ENCODE data around the gene CEMIP. TPM values are rescaled to one million over a fixed set of nuclear protein-coding genes. Genes with fewer than 3 reads are reported as not detected.

The CEMIP gene
- total and polyA plus RNA-seq, 2 of the 13 experiments (the other 11 are each of a cell fraction or from before 2014, with no cell fraction given), result 4.3 to 28.5 TPM

GRCh38 chr15:80989518-80990478 is 210.6 kb downstream of the CEMIP start, which contains the start of gene MESD (continued):
- TF ChIP-seq ISX (CRISPR knock-in tag; conservative IDR thresholded peaks at IDR 0.05), result no peak
- no peak for TF ChIP-seq ZNF577 (CRISPR knock-in tag; IDR thresholded peaks at IDR 0.05; ENCODE audit: borderline replicate concordance, low read depth)
- no peak for TF ChIP-seq RFX5 (IDR thresholded peaks at IDR 0.05; ENCODE audit: low read depth, low read length)
- TF ChIP-seq RBM22 (optimal IDR thresholded peaks at IDR 0.05; ENCODE audit: low read length), result no peak
- TF ChIP-seq TGIF2 (CRISPR knock-in tag; IDR thresholded peaks at IDR 0.05), result 0 out of 2 replicates have a peak, but pooled peaks have one; percentile 45
- no peak for TF ChIP-seq FOXJ3 (CRISPR knock-in tag; IDR thresholded peaks at IDR 0.05; ENCODE audit: borderline replicate concordance)
- TF ChIP-seq ZHX2 (IDR thresholded peaks at IDR 0.05; ENCODE audit: low read depth), result no peak
- 0 out of 2 replicates have a peak, but pooled peaks have one; percentile 45 for TF ChIP-seq ZHX2 (CRISPR knock-in tag; IDR thresholded peaks at IDR 0.05; ENCODE audit: borderline replicate concordance)
- no peak for TF ChIP-seq NRL (CRISPR knock-in tag; IDR thresholded peaks at IDR 0.05; ENCODE audit: borderline replicate concordance)
- TF ChIP-seq ZNF296 (CRISPR knock-in tag; conservative IDR thresholded peaks at IDR 0.05), result no peak
- TF ChIP-seq PHF8 (CRISPR knock-in tag; IDR thresholded peaks at IDR 0.05), result peak; percentile 94
- no peak for TF ChIP-seq NFKBIZ (CRISPR knock-in tag; IDR thresholded peaks at IDR 0.05)
- TF ChIP-seq ZNF468 (CRISPR knock-in tag; IDR thresholded peaks at IDR 0.05), result no peak
- TF ChIP-seq TARDBP (CRISPR knock-in tag; IDR thresholded peaks at IDR 0.05), result peak; percentile 32; the same call in 1 of the 2 replicates
- TF ChIP-seq RAD51 (IDR thresholded peaks at IDR 0.05; ENCODE audit: borderline replicate concordance), result no peak
- no peak for TF ChIP-seq ZNF616 (CRISPR knock-in tag; IDR thresholded peaks at IDR 0.05; ENCODE audit: low read depth)
- no peak for TF ChIP-seq ZBTB25 (CRISPR knock-in tag; IDR thresholded peaks at IDR 0.05)
- peak; percentile 67 for TF ChIP-seq ZBTB14 (CRISPR knock-in tag; IDR thresholded peaks at IDR 0.05)
- no peak for TF ChIP-seq ZNF709 (CRISPR knock-in tag; IDR thresholded peaks at IDR 0.05)
- TF ChIP-seq PTBP1 (IDR thresholded peaks at IDR 0.05; ENCODE audit: low read depth, low read length, poor library complexity, severe bottlenecking), result no peak
- peak; percentile 60; the same call in 1 of the 2 replicates for TF ChIP-seq LBX2 (CRISPR knock-in tag; IDR thresholded peaks at IDR 0.05; ENCODE audit: borderline replicate concordance)
